CD4-positive, alpha-beta T cell treated with Interferon alpha-2 for 1 hour (primary cell): ENCODE measurements around the gene ATP8B2.
"Not testable (repeated sequence)": the region's sequence is repeated elsewhere in the genome, so short reads cannot be mapped to it uniquely, and the experiment has no call there.

ENCODE experiments used
- DNase-seq, 2 donors: peaks; one replicate each; pipeline ENCODE4 v3.0.0-alpha.2; 2020 to 2022

The ATP8B2 gene, protein sequence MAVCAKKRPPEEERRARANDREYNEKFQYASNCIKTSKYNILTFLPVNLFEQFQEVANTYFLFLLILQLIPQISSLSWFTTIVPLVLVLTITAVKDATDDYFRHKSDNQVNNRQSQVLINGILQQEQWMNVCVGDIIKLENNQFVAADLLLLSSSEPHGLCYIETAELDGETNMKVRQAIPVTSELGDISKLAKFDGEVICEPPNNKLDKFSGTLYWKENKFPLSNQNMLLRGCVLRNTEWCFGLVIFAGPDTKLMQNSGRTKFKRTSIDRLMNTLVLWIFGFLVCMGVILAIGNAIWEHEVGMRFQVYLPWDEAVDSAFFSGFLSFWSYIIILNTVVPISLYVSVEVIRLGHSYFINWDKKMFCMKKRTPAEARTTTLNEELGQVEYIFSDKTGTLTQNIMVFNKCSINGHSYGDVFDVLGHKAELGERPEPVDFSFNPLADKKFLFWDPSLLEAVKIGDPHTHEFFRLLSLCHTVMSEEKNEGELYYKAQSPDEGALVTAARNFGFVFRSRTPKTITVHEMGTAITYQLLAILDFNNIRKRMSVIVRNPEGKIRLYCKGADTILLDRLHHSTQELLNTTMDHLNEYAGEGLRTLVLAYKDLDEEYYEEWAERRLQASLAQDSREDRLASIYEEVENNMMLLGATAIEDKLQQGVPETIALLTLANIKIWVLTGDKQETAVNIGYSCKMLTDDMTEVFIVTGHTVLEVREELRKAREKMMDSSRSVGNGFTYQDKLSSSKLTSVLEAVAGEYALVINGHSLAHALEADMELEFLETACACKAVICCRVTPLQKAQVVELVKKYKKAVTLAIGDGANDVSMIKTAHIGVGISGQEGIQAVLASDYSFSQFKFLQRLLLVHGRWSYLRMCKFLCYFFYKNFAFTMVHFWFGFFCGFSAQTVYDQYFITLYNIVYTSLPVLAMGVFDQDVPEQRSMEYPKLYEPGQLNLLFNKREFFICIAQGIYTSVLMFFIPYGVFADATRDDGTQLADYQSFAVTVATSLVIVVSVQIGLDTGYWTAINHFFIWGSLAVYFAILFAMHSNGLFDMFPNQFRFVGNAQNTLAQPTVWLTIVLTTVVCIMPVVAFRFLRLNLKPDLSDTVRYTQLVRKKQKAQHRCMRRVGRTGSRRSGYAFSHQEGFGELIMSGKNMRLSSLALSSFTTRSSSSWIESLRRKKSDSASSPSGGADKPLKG

DNA sequence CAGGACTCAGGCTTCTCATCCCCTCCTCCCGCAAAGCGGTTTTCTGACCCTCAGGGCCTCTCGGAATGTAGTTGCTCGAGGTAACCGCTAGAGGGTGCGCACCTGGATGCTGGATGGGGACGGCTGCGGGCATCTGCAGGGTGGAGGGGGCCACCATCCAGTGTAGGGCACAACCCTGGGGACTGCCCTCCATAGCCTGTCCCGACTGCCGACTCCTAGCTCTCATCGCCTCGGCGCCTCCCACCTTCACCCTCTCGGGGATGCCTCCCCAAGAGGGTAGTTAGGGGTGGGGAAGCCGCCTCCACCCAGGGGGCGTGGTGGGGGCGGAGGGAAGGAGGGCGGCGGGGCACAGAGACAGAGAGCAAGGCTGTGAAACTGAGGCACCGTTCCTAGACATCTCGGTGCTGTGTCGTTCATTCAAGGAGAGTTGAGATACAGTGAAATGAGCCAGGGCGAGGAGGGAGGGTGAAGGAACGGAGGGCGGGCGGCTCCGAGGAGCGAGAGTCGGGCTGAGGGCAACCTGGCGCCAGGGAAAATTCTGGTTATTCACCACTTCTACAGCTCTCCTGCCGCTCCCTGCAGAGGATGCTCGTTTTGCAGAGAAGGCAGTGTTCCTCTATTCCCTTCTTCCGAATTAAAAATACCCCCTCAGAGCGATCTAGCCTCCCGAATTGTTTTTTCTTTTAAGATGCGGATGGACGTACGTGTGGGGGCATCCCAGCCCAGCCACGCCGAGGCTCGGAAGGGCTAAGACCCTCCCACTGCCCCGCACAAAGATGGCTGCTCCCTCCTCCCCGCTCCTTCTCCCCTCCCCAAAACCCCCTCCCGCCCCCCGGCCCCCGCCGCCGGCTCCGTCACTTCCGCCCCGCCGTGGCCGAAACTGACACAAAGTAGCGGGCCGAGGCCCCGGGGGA lies at the start of gene ATP8B2:
ATP8B2 (plus strand) TSS at position 857 of the 914 bp plus-strand sequence. CDS start 2,617 bp downstream, outside the sequence.
- DNase-seq, result peak; percentile 82 to 88

DNA sequence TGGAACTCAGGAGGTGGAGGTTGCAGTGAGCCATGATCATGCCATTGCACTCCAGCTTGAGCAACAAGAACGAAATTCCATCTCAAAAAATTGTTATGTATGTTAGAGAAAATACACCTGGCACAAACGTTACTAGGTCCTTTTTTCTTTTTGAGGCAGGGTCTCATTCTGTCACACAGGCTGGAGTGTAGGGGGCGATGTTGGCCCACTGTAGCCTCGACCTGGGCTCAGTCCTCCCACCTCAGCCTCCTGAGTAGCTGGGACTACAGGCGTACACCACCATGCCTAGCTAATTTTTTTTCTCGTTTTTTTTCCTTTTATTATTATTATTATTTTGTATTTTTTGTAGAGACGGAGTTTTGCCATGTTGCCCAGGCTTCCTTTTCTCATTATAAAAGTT lies 48.5 kb upstream of the ATP8B2 start:
- peak; percentile 4 to 46 for DNase-seq

DNA sequence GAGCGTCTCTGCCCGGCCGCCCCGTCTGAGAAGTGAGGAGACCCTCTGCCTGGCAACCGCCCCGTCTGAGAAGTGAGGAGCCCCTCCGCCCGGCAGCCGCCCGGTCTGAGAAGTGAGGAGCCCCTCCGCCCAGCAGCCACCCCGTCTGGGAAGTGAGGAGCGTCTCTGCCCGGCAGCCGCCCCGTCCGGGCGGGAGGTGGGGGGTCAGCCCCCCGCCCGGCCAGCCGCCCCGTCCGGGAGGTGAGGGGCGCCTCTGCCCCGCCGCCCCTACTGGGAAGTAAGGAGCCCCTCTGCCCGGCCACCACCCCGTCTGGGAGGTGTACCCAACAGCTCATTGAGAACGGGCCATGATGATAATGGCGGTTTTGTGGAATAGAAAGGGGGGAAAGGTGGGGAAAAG lies 37.7 kb upstream of the ATP8B2 start:
- not testable (repeated sequence) for DNase-seq

DNA sequence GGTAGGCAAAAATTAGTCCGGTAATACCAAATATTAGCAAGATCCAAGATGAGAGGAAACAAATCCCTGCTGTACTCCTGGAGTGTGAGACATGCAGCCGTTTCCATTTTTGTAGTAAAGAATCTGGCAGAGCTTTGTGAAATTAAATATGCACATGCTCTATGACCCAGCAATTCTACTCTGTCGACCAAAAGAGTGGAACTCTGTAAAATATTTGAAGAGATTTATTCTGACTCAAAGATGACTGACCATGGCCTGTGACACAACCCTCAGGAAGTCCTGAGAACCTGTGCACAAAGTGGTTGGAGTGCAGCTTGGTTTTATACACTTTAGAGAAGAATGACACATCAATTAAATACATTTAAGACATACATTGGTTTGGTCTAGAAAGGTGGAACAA lies 36.7 kb upstream of the ATP8B2 start:
- no peak for DNase-seq

DNA sequence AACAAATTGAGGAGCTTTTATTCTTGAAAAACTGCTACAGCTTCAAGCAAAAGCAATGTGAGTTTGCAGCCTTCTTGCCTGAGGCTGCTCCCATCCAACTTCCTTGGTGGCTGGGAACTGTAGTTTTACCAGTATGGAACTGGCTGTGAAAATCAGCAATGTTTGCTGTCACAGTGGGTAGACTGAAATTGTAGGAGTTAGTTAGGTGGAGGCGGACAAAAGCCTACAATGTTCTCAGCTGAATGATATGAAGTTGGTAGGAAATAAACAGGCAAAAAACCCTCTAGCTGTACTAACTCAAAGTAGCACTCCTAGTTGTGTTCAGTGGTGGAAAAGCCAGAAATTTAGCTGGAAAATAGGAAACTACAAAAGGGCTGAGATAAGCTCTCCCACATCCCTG lies 34.4 kb upstream of the ATP8B2 start:
- no peak for DNase-seq

DNA sequence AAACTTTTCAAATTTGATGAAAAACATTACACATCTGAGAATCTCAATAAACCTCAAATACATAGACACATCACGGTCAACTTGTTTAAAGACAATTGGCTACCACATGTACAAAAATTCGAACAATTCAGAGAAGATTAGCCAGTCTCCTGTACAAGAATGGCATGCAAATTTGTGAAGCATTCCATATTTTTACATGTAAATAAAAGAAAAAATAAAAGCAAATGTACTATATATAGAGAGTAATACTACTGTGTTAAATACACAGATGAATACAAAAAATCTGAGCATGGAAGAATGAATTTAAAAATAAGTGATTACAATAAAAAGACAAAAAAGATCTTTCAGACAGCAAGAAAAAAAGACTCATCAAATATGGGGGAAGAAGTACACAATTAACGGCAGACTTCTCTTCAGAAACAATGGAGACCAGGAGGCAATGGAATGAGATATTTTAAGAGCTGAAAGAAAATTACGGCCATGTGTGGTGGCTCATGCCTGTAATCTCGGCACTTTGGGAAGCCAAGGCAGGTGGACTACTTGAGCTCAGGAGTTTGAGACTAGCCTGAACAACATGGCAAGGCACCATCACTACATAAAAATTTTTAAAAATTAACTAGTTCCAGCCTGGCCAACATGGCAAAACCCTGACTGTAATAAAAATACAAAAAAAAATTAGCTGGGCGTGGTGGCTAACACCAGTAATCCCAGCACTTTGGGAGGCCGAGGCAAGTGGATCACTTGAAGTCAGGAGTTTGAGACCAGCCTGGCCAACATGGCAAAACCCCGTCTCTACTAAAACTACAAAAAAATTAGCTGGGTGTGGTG lies 29.7 kb upstream of the ATP8B2 start:
- DNase-seq, result no peak

DNA sequence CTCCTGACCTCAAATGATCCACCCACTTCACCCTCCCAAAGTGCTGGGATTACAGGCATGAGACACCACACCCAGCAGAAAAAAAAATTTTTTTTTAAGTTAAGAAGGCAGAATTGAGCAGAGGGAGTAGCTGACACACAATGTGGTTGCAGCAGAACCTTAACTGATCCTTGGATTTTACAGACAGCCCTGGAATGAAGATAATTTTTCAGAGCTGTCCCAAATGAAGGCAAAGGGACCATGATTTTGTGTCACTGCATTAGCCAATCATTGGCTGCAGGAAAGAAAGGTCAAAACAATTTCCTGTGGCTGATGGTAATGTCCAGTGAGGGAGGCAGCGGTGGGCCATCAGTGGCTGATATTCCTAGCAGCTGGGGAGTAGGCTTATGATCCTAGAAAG lies 23.7 kb upstream of the ATP8B2 start:
- DNase-seq, result no peak

DNA sequence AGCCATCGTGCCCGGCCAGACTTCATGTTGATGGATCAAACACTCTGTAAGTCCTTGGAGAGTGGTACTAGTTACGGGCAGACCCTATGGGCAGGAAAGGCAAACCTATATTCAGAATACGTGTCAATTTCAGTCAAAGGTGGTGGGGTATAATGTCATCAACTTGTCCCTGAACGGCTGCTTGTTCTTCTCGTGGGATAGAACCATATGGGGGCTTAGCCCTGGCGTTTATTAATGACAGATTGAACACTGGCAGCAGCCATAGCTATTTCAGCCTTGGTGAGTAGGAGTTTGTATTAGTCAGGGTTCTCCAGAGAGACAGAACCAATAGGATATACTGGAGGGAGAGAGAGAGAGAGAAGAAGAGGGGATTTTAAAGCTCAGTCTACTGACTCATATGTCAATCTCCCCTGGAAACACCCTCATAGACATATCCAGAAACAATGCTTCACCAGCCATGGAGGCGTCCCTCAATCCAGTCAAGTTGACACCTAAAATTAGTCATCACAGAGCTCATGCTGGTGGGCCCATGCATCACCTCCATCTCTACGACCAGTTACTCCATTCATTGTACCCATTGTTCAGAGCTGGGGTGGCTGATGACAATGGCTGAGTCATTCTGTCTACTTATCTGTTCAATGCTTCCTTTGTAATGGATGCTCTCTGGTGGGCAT lies 20.5 kb upstream of the ATP8B2 start:
- no peak for DNase-seq

DNA sequence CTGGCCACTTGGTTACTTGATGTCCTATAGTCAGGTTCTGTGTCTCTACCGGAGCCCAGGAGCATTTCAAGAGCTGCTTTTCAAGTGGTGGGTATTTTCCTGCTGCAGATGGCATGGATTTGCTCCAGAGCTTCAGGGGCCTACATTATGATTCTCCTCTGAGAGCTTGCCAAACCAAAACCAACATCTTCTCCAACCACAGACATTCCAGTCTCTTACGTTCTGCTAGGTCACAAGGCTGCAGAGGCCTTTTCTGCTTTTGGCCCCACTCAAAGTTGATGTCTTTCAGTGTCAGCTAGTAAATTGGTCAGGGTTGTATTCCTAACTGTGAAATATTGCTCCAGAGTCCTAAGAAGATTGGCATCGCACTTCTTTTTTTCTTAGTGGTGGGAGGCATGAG lies 19.2 kb upstream of the ATP8B2 start:
- DNase-seq, result no peak

DNA sequence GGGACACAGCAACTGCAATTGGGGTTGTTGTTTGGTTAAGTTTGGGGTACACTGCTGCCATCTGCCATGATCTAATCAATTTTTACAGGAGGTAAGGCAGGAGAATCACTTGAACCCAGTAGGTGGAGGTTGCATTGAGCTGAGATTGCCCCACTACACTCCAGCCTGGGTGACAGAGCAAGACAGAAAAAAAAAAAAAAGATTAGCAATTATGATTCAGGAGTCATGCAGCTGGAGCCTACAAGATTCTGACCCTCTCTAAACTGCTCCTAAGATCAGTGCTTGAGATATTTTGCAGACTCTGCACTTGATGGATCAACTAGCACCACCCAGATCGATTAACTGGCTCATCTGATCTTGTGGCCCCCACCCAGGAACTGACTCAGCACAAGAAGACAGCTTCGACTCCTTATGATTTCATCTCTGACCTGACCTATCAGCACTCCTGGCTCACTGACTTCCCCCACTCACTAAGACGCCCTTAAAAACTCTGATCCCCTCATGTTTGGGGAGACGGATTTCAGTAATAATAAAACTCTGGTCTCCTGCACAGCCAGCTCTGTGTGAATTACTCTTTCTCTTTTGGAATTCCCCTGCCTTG lies 17.6 kb upstream of the ATP8B2 start:
- peak in 1 of 2 donors; percentile 5 for DNase-seq

DNA sequence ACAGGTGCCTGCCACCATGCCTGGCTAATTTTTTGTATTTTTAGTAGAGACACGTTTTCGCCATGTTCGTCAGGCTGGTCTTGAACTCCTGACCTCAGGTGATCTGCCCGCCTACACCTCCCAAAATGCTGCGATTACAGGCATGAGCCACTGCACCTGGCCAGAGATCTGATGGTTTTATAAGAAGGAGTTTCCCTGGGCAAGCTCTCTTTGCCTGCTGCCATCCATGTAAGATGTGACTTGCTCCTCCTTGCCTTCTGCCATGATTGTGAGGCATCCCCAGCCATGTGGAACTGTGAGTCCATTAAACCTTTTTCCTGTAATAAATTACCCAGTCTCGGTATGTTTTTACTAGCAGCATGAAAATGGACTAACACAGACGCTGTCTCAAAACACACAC lies 16.2 kb upstream of the ATP8B2 start:
- not testable (repeated sequence) for DNase-seq

DNA sequence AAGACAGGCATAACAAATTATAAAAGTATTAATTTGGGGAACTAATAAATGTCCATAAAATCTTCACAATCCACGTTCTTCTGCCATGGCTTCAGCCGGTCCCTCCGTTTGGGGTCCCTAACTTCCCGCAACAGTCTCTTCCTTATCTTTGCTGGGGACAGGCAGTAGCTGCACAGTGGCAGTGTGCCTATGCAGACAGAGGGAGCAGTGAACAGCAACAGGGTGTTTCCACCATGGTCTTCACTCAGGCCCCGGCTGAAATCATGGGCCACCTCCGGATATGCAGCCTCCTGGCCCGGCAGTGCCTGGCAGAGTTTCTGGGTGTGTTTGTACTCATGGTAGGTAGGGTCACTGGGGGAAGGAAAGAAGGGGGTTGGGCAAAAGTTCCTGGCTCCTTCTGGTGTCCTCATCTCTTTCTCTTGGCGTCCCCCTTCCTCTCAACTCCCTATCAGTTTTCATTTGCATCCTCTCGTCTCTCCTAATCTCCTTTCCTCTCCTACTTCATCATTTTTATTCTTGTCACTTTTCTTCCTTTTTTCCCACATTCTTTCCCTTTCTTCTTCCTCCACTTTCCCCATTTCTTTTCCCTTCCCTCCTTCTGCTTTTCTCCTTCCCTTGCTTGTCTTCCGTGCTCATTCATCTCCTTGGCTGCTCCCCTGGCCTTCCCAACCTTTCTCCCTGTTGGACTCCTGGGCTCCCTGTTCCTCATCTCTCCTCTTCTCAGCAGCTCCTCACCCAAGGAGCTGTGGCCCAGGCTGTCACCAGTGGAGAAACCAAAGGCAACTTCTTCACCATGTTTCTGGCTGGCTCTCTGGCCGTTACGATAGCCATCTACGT lies 12.9 kb upstream of the ATP8B2 start:
- not testable (repeated sequence) for DNase-seq

DNA sequence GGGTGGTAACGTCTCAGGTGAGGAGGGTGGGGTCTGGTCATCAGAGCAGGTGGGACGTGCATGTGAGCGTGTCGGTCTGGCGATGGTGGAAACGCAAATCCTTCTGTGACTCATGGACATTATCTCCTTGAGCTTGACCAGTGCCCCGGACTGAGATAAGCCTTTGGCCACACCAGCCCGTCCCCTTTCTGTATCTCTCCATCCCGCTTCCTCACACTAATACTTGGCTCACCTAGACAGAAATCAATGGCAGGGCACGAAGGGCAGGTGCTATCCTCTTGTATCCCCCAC lies 12.3 kb upstream of the ATP8B2 start:
- DNase-seq, result no peak

DNA sequence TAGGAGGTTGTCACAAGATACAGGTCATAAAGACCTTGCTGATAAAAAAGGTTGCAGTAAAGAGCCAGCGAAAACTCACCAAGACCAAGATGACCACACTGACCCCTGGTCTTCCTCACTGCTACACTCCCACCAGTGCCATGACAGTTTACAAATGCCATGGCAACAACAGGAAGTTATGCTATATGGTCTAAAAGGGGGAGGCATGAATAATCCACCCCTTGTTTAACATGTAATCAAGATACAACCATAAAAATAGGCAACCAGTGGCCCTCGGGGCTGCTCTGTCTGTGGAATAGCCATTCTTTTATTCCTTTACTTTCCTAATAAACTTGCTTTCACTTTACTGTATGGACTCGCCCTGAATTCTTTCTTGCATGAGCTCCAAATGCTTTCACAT lies 11.1 kb upstream of the ATP8B2 start:
- DNase-seq, result not testable (repeated sequence)

DNA sequence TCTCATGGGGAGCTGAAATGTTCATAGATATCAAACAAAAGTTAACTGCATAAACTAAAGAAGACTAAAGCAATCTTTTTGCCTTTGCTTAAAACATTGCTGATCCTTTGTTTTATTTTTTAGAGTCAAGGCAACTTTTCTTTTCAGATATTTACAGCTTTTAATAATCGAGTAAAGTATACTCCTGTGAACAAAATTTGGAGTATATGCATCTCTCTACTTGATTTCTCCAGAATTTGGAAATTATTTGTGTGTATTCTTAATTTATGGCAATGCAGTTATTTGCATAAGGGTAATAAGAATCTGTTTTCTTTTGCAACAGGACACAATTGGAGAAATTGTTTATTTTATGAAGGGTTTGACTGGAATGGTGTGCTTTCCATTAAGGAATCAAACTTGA lies 8.6 kb upstream of the ATP8B2 start:
- no peak for DNase-seq

DNA sequence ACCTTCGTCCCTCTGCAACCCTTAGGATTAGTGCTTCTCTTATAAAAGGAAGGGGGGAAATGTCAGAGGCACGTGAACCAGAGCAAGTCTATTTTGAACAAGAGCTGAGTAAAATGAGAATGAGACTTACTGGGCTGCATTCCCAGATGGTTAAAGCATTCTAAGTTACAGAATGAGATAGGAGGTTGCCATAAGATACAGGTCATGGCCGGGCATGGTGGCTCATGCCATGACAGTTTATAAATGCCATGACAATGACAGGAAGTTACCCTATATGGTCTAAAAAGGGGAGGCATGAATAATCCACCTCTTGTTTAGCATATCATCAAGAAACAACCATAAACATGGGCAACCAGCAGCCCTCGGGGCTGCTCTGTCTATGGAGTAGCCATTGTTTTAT lies 6.9 kb upstream of the ATP8B2 start:
- no peak for DNase-seq

DNA sequence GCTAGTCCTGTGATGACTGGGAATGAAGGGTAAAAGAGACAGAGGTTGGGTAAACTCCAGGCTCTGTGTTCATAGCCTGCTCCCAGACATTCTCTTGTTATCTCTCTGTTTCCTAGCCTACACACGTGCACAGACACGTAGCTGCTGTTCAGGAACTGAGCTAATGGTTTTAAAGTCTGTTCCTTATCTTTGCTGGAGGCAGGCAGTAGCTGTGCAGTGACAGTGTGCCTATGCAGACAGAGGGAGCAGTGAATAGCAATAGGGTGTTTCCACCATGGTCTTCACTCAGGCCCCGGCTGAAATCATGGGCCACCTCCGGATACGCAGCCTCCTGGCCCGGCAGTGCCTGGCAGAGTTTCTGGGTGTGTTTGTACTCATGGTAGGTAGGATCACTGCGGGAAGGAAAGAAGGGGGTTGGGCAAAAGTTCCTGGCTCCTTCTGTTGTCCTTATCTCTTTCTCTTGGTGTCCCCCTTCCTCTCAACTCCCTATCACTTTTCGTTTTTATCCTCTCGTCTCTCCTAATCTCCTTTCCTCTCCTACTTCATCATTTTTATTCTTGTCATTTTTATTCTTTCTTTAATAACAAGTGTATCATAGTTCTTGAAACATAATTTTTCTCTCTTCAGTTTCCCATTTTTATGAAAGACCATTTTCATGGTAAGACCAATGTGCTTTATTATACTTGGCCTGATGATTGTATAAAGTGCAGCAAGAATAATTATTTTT lies 4.3 kb upstream of the ATP8B2 start, which contains the start of gene AQP10:
AQP10 (plus strand) TSS at position 212 of the 727 bp plus-strand sequence; CDS start at position 275, 63 bp downstream.
- DNase-seq, result no peak

DNA sequence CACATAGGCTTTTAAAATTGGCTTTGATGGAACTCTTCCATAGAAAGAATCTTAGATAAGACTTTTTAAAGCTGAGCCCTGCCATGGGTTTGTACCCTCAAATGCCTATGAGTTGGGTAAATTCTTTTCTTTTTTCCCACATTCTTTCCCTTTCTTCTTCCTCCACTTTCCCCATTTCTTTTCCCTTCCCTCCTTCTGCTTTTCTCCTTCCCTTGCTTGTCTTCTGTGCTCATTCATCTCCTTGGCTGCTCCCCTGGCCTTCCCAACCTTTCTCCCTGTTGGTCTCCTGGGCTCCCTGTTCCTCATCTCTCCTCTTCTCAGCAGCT lies 3.8 kb upstream of the ATP8B2 start:
- not testable (repeated sequence) for DNase-seq

DNA sequence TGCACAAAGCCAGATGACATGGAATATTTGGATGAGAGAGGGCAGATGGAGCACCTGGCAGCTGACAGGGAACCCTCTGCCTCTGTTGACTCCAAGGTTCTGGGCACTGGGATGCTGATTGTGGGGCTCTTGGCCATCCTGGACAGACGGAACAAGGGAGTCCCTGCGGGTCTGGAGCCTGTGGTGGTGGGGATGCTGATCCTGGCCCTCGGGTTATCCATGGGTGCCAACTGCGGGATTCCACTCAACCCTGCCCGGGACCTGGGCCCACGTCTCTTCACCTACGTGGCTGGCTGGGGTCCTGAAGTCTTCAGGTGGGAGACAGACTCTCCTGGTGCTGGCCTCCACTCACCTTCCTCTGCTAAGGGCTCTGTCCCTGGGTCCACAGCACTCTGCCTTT lies 1.8 kb upstream of the ATP8B2 start:
- no peak for DNase-seq
